Stomach (tissue), 9 donors: ENCODE data around the gene FCN2. TPM values are rescaled to one million over a fixed set of nuclear protein-coding genes. Genes with fewer than 3 reads are reported as not detected.

ENCODE experiments used
- DNase-seq, 2 donors: peaks; one replicate each; pipeline versions ENCODE4 v3.0.0 to v3.0.0-alpha.2; 2013 to 2019
- H3K27ac ChIP-seq, 5 donors: fragments of 200-600 bp in 4 of 5; sonication (generic) in 4 of 5; one replicate each; pipeline ENCODE4 v1.5.1; 2013 to 2019; ENCODE audit warnings: mild to moderate bottlenecking in 1 of 5, moderate library complexity in 1 of 5
- H3K27me3 ChIP-seq, 3 donors: fragments of 200-600 bp; sonication (generic); one replicate each; pipeline ENCODE4 v1.5.1; 2017 to 2019; ENCODE audit warnings: mixed run types in 1 of 3
- H3K36me3 ChIP-seq, 4 donors: fragments of 200-600 bp; sonication (generic); 1 replicate in 3 of 4; 2 replicates in 1 of 4; pipeline ENCODE4 v1.5.1; 2016 to 2019
- H3K4me1 ChIP-seq, 4 donors: fragments of 200-600 bp; sonication (generic); one replicate each; pipeline ENCODE4 v1.5.1; 2016 to 2019
- H3K4me3 ChIP-seq, 4 donors: fragments of 200-600 bp; sonication (generic) in 3 of 4; one replicate each; pipeline ENCODE4 v1.5.1; 2016 to 2019; ENCODE audit warnings: mild to moderate bottlenecking in 1 of 4
- H3K9me3 ChIP-seq, 4 donors: fragments of 200-600 bp; sonication (generic); one replicate each; pipeline ENCODE4 v1.5.1; 2016 to 2019
- CTCF ChIP-seq, 7 experiments: fragments of 450-650 bp in 4 of 7; fragments of 200-600 bp in 3 of 7; sonication (generic) in 3 of 7; IDR thresholded peaks; one replicate each; pipeline ENCODE4 v1.5.1; 2016 to 2019; ENCODE audit warnings: antibody characterized with exemption in 7 of 7, control low read depth in 2 of 7, mild to moderate bottlenecking in 1 of 7
- EP300 ChIP-seq: sonication (generic); formaldehyde crosslinking; IDR thresholded peaks from one replicate; pipeline ENCODE4 v1.6.1; 2017; ENCODE audit warnings: antibody characterized with exemption
- POLR2A ChIP-seq, 4 donors: fragments of 450-650 bp; IDR thresholded peaks; one replicate each; pipeline ENCODE4 v1.6.1; 2016; ENCODE audit warnings: antibody characterized with exemption in 4 of 4, control low read depth in 2 of 4, mild to moderate bottlenecking in 1 of 4, moderate library complexity in 1 of 4
- POLR2AphosphoS5 ChIP-seq, 3 donors: sonication (generic); formaldehyde crosslinking; IDR thresholded peaks; one replicate each; pipeline ENCODE4 v1.6.1; 2016; ENCODE audit warnings: antibody characterized with exemption in 3 of 3
- WGBS, 5 donors: extraction: QIAGEN DNeasy Blood & Tissue Kit in 3 of 5; methylation state at CpG; one replicate each; pipeline versions ENCODE4 v1.1.5 to v1.1.7; 2013 to 2018; 5-methylcytosine and 5-hydroxymethylcytosine counted together
- intact Hi-C: fragments of 100-400 bp; cut with DNase I; formaldehyde crosslinking; loops from one replicate; pipeline ENCODE4 v1.15.1; 2023; ENCODE audit warnings: low total_unique reads
- polyA plus RNA-seq, 3 donors: library from polyadenylated mRNA; stranded (reverse); fragments of 200-250 nt; gene quantifications; one replicate each; pipeline ENCODE4 v1.2.3, GENCODE V29; 2013
- total RNA-seq, 5 donors: library from RNA; depleted of rRNA; stranded (reverse); fragments of >200 nt; gene quantifications; one replicate each; pipeline versions ENCODE4 v1.1.0 to v1.2.3, GENCODE V29; 2014 to 2016
- donor health status: healthy with polysubstance abuse.
- donor health status: Bipolar disorder and iron deficiency.
- donor health status: healthy.

The FCN2 gene
- total and polyA plus RNA-seq, 8 donors: 0.13 TPM; not detected in 7

GRCh38 chr9:134917431-134918373 is 37.1 kb downstream of the FCN2 start, which contains the start of gene FCN1:
Gene FCN1, minus strand, starts transcription at chr9:134917912. Its CDS starts 41 bp downstream, at chr9:134917871.
- Histone ChIP-seq H3K4me1 (no peaks in the 10 kb centered on the region), H3K36me3 (no peaks in the 10 kb centered on the region), H3K9me3 (peaks cover 0 to 21% (median 16%) of the 10 kb centered on the region in 4 donors), H3K27me3 (peaks cover 0 to 60% (median 13%) of the 10 kb centered on the region in 3 donors), H3K27ac (no peak within 1 kb of the TSS), H3K4me3 (peak within 1 kb of the TSS in 1 of 4 donors; percentile 15)
- WGBS, 5 donors: 65 to 75% (median 72%) methylated on average over 8 to 11 of the region's 11 CpGs
- no peak for TF ChIP-seq CTCF (IDR thresholded peaks at IDR 0.05)
- TF ChIP-seq EP300: no peak
- TF ChIP-seq POLR2AphosphoS5 (IDR thresholded peaks at IDR 0.05): no peak
- TF ChIP-seq POLR2A (IDR thresholded peaks at IDR 0.05): no peak
- intact Hi-C loops: no loop called here
- peak in 1 of 2 donors; percentile 24 for DNase-seq

- Histone ChIP-seq H3K27me3 (peaks cover 0 to 52% (median 13%) of the 10 kb centered on the region in 3 donors), H3K9me3 (peaks cover 0 to 21% (median 16%) of the 10 kb centered on the region in 4 donors), H3K4me3 (no peak overlapping the region), H3K27ac (no peak overlapping the region), H3K4me1 (no peaks in the 10 kb centered on the region), H3K36me3 (no peaks in the 10 kb centered on the region)
- 82 to 90% (median 86%) methylated on average over 10 of the region's 10 CpGs for WGBS, 5 donors
- DNase-seq: peak in 1 of 2 donors; percentile 17
- intact Hi-C loops: no loop called here
- TF ChIP-seq EP300: no peak
- TF ChIP-seq POLR2A (IDR thresholded peaks at IDR 0.05): no peak
- no peak for TF ChIP-seq CTCF (IDR thresholded peaks at IDR 0.05)
- no peak for TF ChIP-seq POLR2AphosphoS5 (IDR thresholded peaks at IDR 0.05)
These were observed 38.0 kb downstream of the FCN2 start for GRCh38 chr9:134918646-134919045.

- H3K4me1 ChIP-seq: no peaks in the 10 kb centered on the region
- intact Hi-C loops: no loop called here
- H3K9me3 ChIP-seq: peaks cover 0 to 21% (median 16%) of the 10 kb centered on the region in 4 donors
- H3K27ac ChIP-seq: no peak overlapping the region
- H3K4me3 ChIP-seq: no peak overlapping the region
- DNase-seq: no peak
- peaks cover 0 to 45% (median 13%) of the 10 kb centered on the region in 3 donors for H3K27me3 ChIP-seq
- 78 to 94% (median 91%) methylated on average over 3 of the region's 3 CpGs for whole genome bisulfite sequencing, 5 donors
- no peak for TF ChIP-seq POLR2A (IDR thresholded peaks at IDR 0.05)
- H3K36me3 ChIP-seq: no peaks in the 10 kb centered on the region
These were observed 38.7 kb downstream of the FCN2 start for GRCh38 chr9:134919303-134919702.

- H3K4me3 ChIP-seq: no peak overlapping the region
- peak in 1 of 2 donors; percentile 28 for DNase-seq
- H3K9me3 ChIP-seq: peaks cover 0 to 21% (median 16%) of the 10 kb centered on the region in 4 donors
- H3K36me3 ChIP-seq: no peaks in the 10 kb centered on the region
- peaks cover 0 to 20% (median 3%) of the 10 kb centered on the region in 3 donors for H3K27me3 ChIP-seq
- H3K4me1 ChIP-seq: no peaks in the 10 kb centered on the region
- peak overlapping the region in 1 of 5 donors; percentile 1 for H3K27ac ChIP-seq
- 62 to 68% (median 67%) methylated on average over 14 of the region's 14 CpGs for WGBS, 5 donors
- TF ChIP-seq POLR2A (IDR thresholded peaks at IDR 0.05) (no peak), CTCF (IDR thresholded peaks at IDR 0.05) (no peak)
- intact Hi-C loops: no loop called here
These were observed 41.7 kb downstream of the FCN2 start for GRCh38 chr9:134922066-134922931.
